IMR-90 (cell line): ENCODE results near the gene RNU2-1. TPM values are rescaled to one million over a fixed set of nuclear protein-coding genes. Genes with fewer than 3 reads are reported as not detected.
A peak's percentile ranks its signal among the peaks of the same experiment; 100 is the strongest.
"Not testable (repeated sequence)": the region's sequence is repeated elsewhere in the genome, so short reads cannot be mapped to it uniquely, and the experiment has no call there.

Experiments used
- ATAC-seq: fragments of 200-7000 bp; cut with Tn5 transposase; 2 replicates; pipeline ENCODE4 v1.9.1; 2020; ENCODE audit warnings: low read depth, mild to moderate bottlenecking, moderate library complexity
- BruUV-seq: library from RNA; stranded (reverse); fragments of 400-500 nt; replicated peaks from 2 replicates; lab custom pipeline; 2021; lab: Mats Ljungman, UMichigan
- CTCF ChIA-PET: fragments of 300-600 bp; formaldehyde crosslinking; extraction: SDS; loops from one replicate; lab custom pipeline; 2021; ENCODE audit warnings: antibody characterized with exemption; lab: Yijun Ruan, JAX
- POLR2A ChIA-PET: fragments of 300-600 bp; sonication (Branson Sonifier 250); formaldehyde crosslinking; loops from one replicate; lab custom pipeline; 2022; ENCODE audit warnings: antibody characterized with exemption; ENCODE audit not compliant: unreplicated experiment; lab: Charles Lee
- DNase-seq: peaks from one replicate; pipeline ENCODE4 v3.0.0; 2013
- H2AFZ ChIP-seq: replicated peaks from 2 replicates; pipeline ENCODE3; 2013; ENCODE audit warnings: low read length, mild to moderate bottlenecking; ENCODE audit not compliant: poor library complexity
- H2AK5ac ChIP-seq: 2 replicates; pipeline ENCODE4 v1.6.1; 2013; ENCODE audit warnings: low read depth, low read length, inconsistent platforms
- H2AK9ac ChIP-seq: replicated peaks from 2 replicates; pipeline ENCODE3; 2013; ENCODE audit warnings: mild to moderate bottlenecking, low read depth, low read length, moderate library complexity; ENCODE audit not compliant: poor library complexity
- H2BK120ac ChIP-seq: 2 replicates; pipeline ENCODE4 v1.6.1; 2013; ENCODE audit warnings: low read depth, low read length, inconsistent platforms
- H2BK15ac ChIP-seq: 3 replicates; pipeline ENCODE4 v1.6.1; 2013; ENCODE audit warnings: low read depth, low read length, inconsistent platforms
- H2BK20ac ChIP-seq: 2 replicates; pipeline ENCODE4 v1.6.1; 2013; ENCODE audit warnings: low read depth, mild to moderate bottlenecking, inconsistent platforms, low read length, moderate library complexity
- H2BK5ac ChIP-seq: 2 replicates; pipeline ENCODE4 v1.6.1; 2013; ENCODE audit warnings: mild to moderate bottlenecking, low read depth, low read length, inconsistent platforms; ENCODE audit not compliant: poor library complexity, severe bottlenecking
- H3K14ac ChIP-seq: replicated peaks from 2 replicates; pipeline ENCODE4 v1.6.1; 2013; ENCODE audit warnings: low read depth, low read length, inconsistent platforms
- H3K18ac ChIP-seq: 2 replicates; pipeline ENCODE4 v1.6.1; 2013; ENCODE audit warnings: low read depth, low read length, control low read depth
- H3K23ac ChIP-seq: 2 replicates; pipeline ENCODE4 v1.6.1; 2013; ENCODE audit warnings: low read depth, low read length, inconsistent platforms
- H3K27ac ChIP-seq: 2 replicates; pipeline ENCODE4 v1.5.1; 2013; ENCODE audit warnings: mild to moderate bottlenecking, control low read depth, low read length; ENCODE audit not compliant: insufficient read depth
- H3K27me3 ChIP-seq: 2 replicates; pipeline ENCODE4 v1.6.1; 2013; ENCODE audit warnings: low read length; ENCODE audit not compliant: control insufficient read depth, insufficient read depth
- H3K36me3 ChIP-seq: 2 replicates; pipeline ENCODE4 v1.6.1; 2013; ENCODE audit warnings: low read length, mixed read lengths; ENCODE audit not compliant: control insufficient read depth, insufficient read depth
- H3K4ac ChIP-seq: 2 replicates; pipeline ENCODE4 v1.6.1; 2013; ENCODE audit warnings: low read depth, low read length, inconsistent platforms
- H3K4me1 ChIP-seq: 2 replicates; pipeline ENCODE4 v1.6.1; 2013; ENCODE audit warnings: low read length, mixed read lengths; ENCODE audit not compliant: control insufficient read depth, insufficient read depth
- H3K4me2 ChIP-seq: 2 replicates; pipeline ENCODE4 v1.6.1; 2013; ENCODE audit warnings: low read depth, mild to moderate bottlenecking, control low read depth, low read length, moderate library complexity
- H3K4me3 ChIP-seq: 2 replicates; pipeline ENCODE4 v1.5.1; 2013; ENCODE audit warnings: low read depth, mild to moderate bottlenecking, control low read depth, low read length, moderate library complexity; ENCODE audit not compliant: insufficient read depth
- H3K56ac ChIP-seq: 2 replicates; pipeline ENCODE4 v1.6.1; 2013; ENCODE audit warnings: low read length, inconsistent platforms; ENCODE audit not compliant: insufficient read depth; ENCODE audit errors: extremely low read depth
- H3K79me1 ChIP-seq, 2 experiments: 2 replicates each; pipeline ENCODE4 v1.6.1; 2013; ENCODE audit warnings: low read length in 2 of 2, inconsistent platforms in 1 of 2, low read depth in 1 of 2
- H3K9ac ChIP-seq: 2 replicates; pipeline ENCODE4 v1.6.1; 2013; ENCODE audit warnings: low read depth, low read length, control low read depth
- H3K9me1 ChIP-seq: 2 replicates; pipeline ENCODE4 v1.6.1; 2013; ENCODE audit warnings: low read length, inconsistent platforms; ENCODE audit not compliant: insufficient read depth
- H3K9me3 ChIP-seq: 2 replicates; pipeline ENCODE4 v1.6.1; 2013; ENCODE audit warnings: low read length; ENCODE audit not compliant: control insufficient read depth, insufficient read depth
- H4K20me1 ChIP-seq: 2 replicates; pipeline ENCODE4 v1.6.1; 2013; ENCODE audit warnings: low read length, inconsistent platforms; ENCODE audit not compliant: insufficient read depth
- H4K5ac ChIP-seq: 2 replicates; pipeline ENCODE4 v1.6.1; 2013; ENCODE audit warnings: mild to moderate bottlenecking, low read depth, low read length, control low read depth
- H4K8ac ChIP-seq, 2 experiments: 2 replicates each; pipeline ENCODE4 v1.6.1; 2013; ENCODE audit warnings: low read depth in 2 of 2, low read length in 2 of 2, control low read depth in 1 of 2, inconsistent platforms in 1 of 2
- H4K91ac ChIP-seq: 2 replicates; pipeline ENCODE4 v1.6.1; 2013; ENCODE audit warnings: low read depth, low read length, inconsistent platforms; ENCODE audit not compliant: insufficient read depth
- WGBS, 2 experiments: methylation state at CpG; one replicate each; pipeline versions ENCODE4 v1.1.5 to v1.1.7; 2013; ENCODE audit warnings: missing lambda C conversion rate in 2 of 2; ENCODE audit not compliant: insufficient read length in 1 of 2; ENCODE audit errors: extremely low coverage in 2 of 2; 5-methylcytosine and 5-hydroxymethylcytosine counted together
- dilution Hi-C: fragments of 300-500 bp; cut with HindIII; formaldehyde crosslinking; loops from one replicate; pipeline ENCODE4 v1.14.3; 2018; ENCODE audit warnings: low sequenced_read_pairs; ENCODE audit not compliant: unreplicated experiment
- in situ Hi-C: fragments of 300-500 bp; cut with MboI; formaldehyde crosslinking; loops from 3 replicates; pipeline ENCODE4 v1.14.3; 2019; ENCODE audit warnings: low sequenced_read_pairs, inconsistent platforms, mixed read lengths
- intact Hi-C: fragments of 100-400 bp; cut with micrococcal nuclease; formaldehyde crosslinking; loops from 2 replicates; pipeline ENCODE4 v1.10.0; 2022
- polyA plus RNA-seq, 3 experiments: library from polyadenylated mRNA; depleted of rRNA; stranded (reverse); fragments of >200 nt; gene quantifications; 2 replicates each; pipeline ENCODE4 v1.2.3, GENCODE V29; 2012; ENCODE audit warnings: low replicate concordance in 1 of 3
- total RNA-seq: library from RNA; depleted of rRNA; stranded (reverse); fragments of >200 nt; gene quantifications from 2 replicates; pipeline ENCODE4 v1.2.3, GENCODE V29; 2012

Gene RNU2-1
- total and polyA plus RNA-seq, 2 of the 4 experiments (the other 2 are of a cell fraction), result not detected

GRCh38 chr17:43232021-43232699 lies 1.6 kb downstream of the RNU2-1 start:
- H3K4me2 ChIP-seq, H2BK20ac ChIP-seq, H3K9me3 ChIP-seq, H3K9me1 ChIP-seq, H3K4me1 ChIP-seq, H2AK5ac ChIP-seq, dilution Hi-C loops, H3K79me1 ChIP-seq, H3K27me3 ChIP-seq, H3K14ac ChIP-seq, H4K91ac ChIP-seq, H3K27ac ChIP-seq, H2BK5ac ChIP-seq, ATAC-seq, H3K56ac ChIP-seq, H3K4ac ChIP-seq, H3K4me3 ChIP-seq, H2BK120ac ChIP-seq, in situ Hi-C loops, H4K5ac ChIP-seq, BruUV-seq, DNase-seq, CTCF ChIA-PET, POLR2A ChIA-PET, H3K36me3 ChIP-seq, H4K20me1 ChIP-seq, H2AFZ ChIP-seq, intact Hi-C loops, H3K9ac ChIP-seq, H3K18ac ChIP-seq, H2AK9ac ChIP-seq, H3K23ac ChIP-seq, H2BK15ac ChIP-seq, H4K8ac ChIP-seq: not testable (repeated sequence)
- no CpG with 5 or more reads among the region's 24 CpGs for WGBS, 2 experiments

- H2AFZ ChIP-seq, H4K5ac ChIP-seq, H3K36me3 ChIP-seq, H2AK5ac ChIP-seq, H3K79me1 ChIP-seq, H3K4me2 ChIP-seq, H3K4ac ChIP-seq, intact Hi-C loops, H3K27me3 ChIP-seq, H3K14ac ChIP-seq, H2AK9ac ChIP-seq, CTCF ChIA-PET, H4K8ac ChIP-seq, H3K56ac ChIP-seq, H4K20me1 ChIP-seq, H2BK120ac ChIP-seq, BruUV-seq, H2BK5ac ChIP-seq, H3K9me1 ChIP-seq, H3K23ac ChIP-seq, H4K91ac ChIP-seq, H3K18ac ChIP-seq, H2BK20ac ChIP-seq, H2BK15ac ChIP-seq, in situ Hi-C loops, H3K9ac ChIP-seq, H3K4me1 ChIP-seq, DNase-seq, H3K27ac ChIP-seq, H3K4me3 ChIP-seq, H3K9me3 ChIP-seq, dilution Hi-C loops, POLR2A ChIA-PET: not testable (repeated sequence)
- ATAC-seq, result peak; percentile 48
- no CpG with 5 or more reads among the region's 40 CpGs for WGBS, 2 experiments
Measured at GRCh38 chr17:43231205-43232020, 2.4 kb downstream of the RNU2-1 start.
